GM19043 (cell line): ENCODE measurements around the gene CHCHD5.
"Not testable (repeated sequence)": the region's sequence is repeated elsewhere in the genome, so short reads cannot be mapped to it uniquely, and the experiment has no call there.

ENCODE experiments used
- ATAC-seq: cut with Tn5 transposase; IDR thresholded peaks from one replicate; pipeline ENCODE4 v1.9.1; 2021; ENCODE audit warnings: low read depth; ENCODE audit not compliant: unreplicated experiment

Gene CHCHD5

DNA sequence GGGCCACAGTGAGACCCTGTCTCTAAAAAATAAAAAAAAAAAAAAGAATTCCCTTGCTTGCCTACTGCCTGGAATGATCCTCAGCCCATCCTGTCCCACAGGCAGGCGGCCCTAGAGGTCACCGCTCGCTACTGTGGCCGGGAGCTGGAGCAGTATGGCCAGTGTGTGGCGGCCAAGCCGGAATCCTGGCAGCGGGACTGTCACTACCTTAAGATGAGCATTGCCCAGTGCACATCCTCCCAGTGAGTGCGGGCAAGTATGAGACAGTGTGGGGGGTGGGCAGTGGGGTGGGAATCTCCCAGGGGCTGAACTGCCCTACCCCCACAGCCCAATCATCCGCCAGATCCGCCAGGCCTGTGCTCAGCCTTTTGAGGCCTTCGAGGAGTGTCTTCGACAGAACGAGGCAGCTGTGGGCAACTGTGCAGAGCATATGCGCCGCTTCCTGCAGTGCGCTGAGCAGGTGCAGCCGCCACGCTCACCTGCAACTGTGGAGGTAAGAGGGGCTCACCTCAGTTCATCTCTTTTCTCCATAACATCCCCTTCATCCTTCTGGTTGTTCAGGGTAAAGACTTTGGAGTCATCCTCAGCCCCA, 1.6 kb downstream of the CHCHD5 start:
- ATAC-seq, result no peak

DNA sequence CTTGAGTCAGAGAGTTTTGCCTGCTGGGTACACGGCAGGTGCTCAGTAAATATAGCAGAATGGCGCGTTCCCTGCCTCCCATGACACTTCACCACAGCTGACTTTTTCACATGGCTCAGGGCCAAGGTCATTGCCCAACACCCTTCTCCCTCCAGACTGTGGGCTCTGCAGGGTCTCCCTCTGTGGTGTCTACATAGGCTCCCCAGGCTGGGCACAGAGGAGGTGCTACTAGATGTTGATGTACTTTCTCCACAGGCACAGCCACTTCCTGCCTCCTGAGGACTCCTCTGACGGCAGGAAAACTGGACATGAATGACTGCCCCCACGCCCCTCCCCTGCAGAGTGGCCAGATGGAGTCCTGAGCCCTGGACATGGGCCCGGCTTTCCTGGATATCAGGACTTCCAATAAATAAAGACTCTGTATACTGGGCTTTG, 4.2 kb downstream of the CHCHD5 start:
- no peak for ATAC-seq

DNA sequence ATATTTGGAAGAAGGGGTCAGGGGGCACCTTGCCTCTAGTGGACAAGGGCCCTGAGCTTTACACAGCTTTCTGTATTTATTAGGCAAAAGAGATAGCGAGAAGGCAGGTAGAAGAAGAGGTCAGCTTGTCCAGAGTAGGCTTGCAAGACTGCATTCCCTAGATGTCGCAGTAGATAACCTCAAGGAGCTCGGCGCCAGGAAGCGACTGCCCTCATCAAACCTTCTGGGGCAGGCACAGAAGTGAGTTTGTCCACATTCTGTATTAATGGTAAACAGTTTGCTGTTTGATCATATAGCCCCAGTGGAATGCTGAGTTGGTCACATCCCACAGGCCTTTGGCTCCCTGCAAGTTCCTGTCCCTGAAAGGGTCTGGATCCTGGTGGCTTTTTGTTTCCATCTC, 7.0 kb downstream of the CHCHD5 start:
- ATAC-seq, result no peak

- ATAC-seq, result no peak
Observed at GRCh38 chr2:112593736-112594135, 9.3 kb downstream of the CHCHD5 start.

- no peak for ATAC-seq
Observed at GRCh38 chr2:112597537-112598322, 13.3 kb downstream of the CHCHD5 start.

DNA sequence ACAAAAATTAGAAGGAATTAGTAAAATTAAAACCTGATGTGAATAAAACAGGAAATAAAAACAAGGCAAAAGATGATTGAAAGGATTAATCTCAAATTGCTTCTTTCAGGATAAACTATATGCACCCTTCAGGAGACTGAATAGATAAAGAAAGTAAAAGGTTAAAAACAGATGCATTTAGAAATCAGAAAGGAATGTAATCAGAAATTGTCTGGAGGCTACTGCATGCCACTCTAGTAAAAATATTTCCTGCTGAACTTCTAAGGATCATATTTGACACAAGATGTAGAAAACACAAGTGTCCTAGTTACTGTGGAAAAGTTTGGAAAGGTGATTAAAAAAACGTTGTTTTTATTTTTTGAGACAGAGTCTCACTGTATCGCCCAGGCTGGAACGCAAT, 16.2 kb downstream of the CHCHD5 start:
- no peak for ATAC-seq

DNA sequence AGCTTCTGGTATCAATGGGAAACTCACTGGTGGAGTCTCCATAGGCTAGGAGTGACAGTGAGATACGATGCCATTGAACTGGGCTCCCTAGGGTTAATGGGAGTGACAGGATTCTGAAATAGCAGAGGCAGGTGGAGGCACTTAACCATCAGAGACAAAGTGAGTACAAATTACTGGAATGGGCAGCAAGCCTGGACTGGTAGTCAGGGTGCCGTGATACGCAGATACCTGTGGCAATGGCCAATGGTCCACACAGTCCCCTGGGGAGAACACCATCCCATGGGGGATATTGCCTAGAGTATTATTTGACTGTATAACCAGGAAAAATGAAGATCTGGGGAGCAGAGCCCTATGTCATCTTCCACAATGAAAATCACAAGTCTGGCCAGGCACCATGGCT, 17.3 kb downstream of the CHCHD5 start:
- ATAC-seq, result no peak

DNA sequence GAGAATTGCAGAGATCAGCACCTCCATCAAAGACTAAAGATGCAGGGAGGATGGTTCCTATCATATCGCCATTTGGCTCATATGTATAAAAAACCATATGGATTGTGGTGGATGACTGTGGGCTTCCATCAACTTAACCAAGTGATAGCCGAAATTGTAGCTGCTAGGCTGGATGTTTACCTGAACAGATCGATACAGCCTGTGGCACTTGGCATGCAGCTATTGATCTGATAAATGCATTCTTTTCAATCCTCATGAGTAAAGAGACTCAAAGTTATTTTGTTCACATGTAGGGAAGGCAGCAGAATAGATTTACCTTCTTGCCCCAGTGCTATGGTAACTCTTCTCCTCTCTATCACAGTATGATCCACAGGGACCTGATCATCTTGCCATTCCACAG, 18.5 kb downstream of the CHCHD5 start:
- no peak for ATAC-seq

GRCh38 chr2:112603731-112604130, 19.3 kb downstream of the CHCHD5 start:
- no peak for ATAC-seq

GRCh38 chr2:112604952-112605351, 20.5 kb downstream of the CHCHD5 start:
- no peak for ATAC-seq

DNA sequence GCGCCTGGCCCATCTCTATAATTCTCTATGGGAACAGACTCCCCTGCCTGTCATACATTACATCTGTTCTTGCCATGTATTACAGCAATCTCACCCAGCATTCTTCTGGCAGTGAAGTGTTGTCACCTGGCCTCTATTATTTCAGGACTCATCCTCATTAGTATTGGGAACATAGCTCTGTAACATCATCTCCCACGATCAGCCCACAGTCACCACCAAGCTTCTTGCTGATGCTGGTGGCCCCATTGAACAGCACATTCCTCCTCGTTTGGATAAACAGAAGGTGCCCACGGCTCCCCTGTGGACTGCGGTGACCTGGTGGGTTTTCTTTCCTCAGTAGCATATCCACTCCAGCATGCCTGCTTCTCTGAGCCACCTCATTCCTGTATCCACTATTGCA, 21.5 kb downstream of the CHCHD5 start:
- no peak for ATAC-seq

GRCh38 chr2:112606547-112606946, 22.1 kb downstream of the CHCHD5 start:
- no peak for ATAC-seq

GRCh38 chr2:112607680-112608438, 23.4 kb downstream of the CHCHD5 start:
- no peak for ATAC-seq

DNA sequence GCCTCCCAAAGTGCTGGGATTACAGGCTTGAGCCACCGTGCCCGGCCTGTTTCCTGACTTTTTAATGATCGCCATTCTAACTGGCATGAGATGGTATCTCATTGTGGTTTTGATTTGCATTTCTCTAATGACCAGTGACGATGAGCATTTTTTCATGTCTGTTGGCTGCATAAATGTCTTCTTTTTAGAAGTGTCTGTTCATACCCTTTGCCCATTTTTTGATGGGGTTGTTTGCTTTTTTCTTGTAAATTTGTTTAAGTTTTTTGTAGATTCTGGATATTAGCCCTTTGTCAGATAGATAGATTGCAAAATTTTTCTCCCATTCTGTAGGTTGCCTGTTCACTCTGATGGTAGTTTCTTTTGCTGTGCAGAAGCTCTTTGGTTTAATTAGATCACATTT, 24.9 kb downstream of the CHCHD5 start:
- not testable (repeated sequence) for ATAC-seq

DNA sequence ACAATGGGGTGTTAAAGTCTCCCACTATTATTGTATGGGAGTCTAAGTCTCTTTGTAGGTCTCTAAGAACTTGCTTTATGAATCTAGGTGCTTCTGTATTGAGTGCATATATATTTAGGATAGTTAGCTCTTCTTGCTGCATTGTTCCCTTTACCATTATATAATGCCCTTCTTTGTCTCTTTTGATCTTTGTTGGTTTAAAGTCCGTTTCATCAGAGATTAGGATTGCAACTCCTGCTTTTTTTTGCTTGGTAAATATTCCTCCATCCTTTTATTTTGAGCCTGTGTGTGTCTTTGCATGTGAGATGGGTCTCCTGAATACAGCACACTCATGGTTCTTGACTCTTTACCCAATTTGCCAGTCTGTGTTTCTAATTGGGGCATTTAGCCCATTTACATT, 27.9 kb downstream of the CHCHD5 start:
- not testable (repeated sequence) for ATAC-seq

DNA sequence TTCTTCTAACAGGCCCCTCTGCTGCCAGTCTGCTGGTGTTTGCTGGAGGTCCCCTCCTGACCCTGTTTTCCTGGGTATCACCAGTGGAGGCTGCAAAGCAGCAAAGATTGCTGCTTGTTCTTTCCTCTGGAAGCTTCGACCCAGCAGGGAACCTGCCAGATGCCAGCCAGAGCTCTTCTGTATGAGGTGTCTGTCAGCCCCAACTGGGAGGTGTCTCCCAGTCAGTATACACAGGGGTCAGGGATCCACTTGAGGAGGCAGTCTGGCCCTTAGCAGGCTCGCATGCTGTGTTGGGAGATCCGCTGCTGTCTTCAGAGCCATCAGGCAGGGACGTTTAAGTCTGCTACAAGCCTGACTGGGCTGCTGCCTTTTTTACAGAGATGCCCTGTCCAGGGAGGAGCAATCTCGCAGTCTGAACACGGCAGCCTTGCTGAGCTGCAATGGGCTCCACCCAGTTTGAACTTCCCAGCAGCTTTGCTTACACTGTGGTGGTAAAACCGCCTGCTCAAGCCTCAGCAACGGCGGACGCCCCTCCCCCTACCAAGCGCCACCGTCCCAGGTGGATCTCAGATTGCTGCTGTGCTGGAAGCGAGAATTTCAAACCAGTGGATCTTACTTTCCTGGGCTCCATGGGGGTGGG, 29.9 kb downstream of the CHCHD5 start:
- no peak for ATAC-seq

DNA sequence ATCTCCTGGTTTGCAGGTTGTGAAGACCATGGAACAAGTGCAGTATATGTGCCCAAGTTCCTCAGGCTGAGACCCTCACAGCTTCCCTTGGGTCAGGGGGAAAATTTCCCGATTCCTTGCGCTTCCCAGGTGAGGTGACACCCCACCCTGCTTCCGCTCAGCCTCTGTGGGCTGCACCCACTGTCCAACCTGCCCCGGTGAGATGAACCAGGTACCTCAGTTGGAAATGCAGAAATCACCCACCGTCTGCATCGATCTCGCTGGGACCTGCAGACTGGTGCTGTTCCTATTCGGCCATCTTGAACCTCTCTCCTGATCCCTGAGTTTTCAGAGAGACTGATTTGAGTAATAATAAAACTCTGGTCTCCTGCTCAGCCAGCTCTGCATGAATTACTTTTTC, 30.6 kb downstream of the CHCHD5 start:
- no peak for ATAC-seq

DNA sequence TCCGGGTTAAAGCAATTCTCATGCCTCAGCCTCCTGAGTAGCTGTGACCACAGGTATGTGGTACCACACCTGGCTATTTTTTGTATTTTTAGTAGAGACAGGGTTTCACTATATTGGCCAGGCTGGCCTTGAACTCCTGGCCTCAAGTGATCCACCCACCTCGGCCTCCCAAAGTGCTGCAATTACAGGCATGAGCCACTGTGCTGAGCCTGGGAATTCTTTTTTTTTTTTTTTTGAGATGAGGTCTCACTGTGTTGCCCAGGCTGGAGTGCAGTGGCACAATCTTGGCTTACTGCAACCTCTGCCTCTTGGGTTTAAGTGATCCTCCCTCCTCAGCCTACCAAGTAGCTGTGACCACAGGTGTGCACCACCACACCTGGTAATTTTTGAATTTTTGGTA, 31.4 kb downstream of the CHCHD5 start:
- not testable (repeated sequence) for ATAC-seq

DNA sequence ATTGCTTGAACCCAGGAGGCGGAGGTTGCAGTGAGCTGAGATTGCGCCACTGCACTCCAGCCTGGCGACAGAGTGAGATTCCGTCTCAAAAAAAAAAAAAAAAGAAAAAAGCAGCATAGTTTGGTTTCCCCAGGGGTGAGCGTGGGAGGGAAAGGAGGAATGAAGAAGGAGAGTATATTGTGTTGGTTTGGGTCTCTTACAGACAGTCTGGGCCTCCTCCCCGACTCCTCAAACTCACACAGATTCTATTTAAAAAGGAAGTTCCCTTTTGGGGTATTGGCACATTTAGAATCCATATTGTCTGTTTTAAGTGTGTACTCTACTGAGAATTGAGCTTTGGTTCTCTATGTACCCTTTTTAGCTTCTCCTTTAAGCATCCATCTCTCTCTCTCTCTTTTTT, 34.0 kb downstream of the CHCHD5 start:
- no peak for ATAC-seq

DNA sequence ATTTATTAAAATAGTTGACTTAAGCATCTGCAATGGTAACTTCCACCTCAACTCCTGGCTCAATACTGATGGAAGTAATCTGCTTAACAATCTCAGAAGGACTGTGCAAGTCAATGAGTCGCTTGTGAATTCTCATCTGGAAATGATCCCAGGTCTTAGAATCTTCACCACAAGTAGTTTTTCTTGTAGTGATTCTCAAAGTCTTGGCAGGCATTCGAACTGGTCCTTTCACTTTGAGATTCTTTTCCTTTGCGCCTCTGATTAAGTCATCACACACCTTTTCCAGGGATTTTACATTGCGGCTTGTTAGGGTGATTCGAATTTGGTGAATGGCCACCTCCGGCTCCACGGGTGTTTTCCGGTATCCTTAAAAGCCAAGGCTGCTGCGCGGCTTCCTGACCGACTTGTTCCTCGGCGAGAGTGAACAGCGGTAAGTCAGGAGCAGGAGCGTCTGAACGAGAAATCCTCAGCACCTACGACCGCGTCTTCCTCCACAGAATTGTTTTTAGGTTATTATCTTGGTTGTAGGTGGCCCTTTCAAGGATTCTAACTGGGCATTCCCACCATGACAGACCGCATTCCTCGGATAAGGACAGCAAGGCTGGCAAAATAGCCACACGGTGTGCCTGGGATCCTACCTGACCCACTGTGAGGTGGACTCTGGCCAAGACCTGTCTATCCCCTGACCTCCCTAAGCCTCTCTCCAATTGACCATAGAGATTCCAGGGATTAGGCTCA, 37.5 kb downstream of the CHCHD5 start:
- no peak for ATAC-seq

- no peak for ATAC-seq
Observed at GRCh38 chr2:112622528-112622849, 38.1 kb downstream of the CHCHD5 start.
